GM23338 (cell line): ENCODE data around the gene RNF26. TPM values are rescaled to one million over a fixed set of nuclear protein-coding genes. Genes with fewer than 3 reads are reported as not detected.

Experiments used
- ATAC-seq: fragments of 200-7000 bp; cut with Tn5 transposase; 3 replicates; pipeline ENCODE4 v1.9.1; 2020
- DNase-seq: peaks from one replicate; pipeline ENCODE4 v3.0.0-alpha.2; 2015; ENCODE audit warnings: low spot score
- H2AFZ ChIP-seq: fragments of 200-600 bp; sonication (generic); 2 replicates; pipeline ENCODE4 v1.8.0; 2016; ENCODE audit warnings: antibody characterized with exemption, mild to moderate bottlenecking, moderate library complexity
- H3F3A ChIP-seq: fragments of 200-600 bp; sonication (generic); replicated peaks from 2 replicates; pipeline ENCODE4 v1.8.0; 2017; ENCODE audit warnings: antibody characterized with exemption, mixed run types, low read depth
- H3K27ac ChIP-seq: fragments of 200-600 bp; sonication (generic); 2 replicates; pipeline ENCODE4 v1.6.1; 2016; ENCODE audit warnings: low read depth
- H3K27me3 ChIP-seq: fragments of 200-600 bp; sonication (generic); 2 replicates; pipeline ENCODE4 v1.8.0; 2016; ENCODE audit warnings: mild to moderate bottlenecking, mixed run types, moderate library complexity; ENCODE audit not compliant: insufficient read depth
- H3K36me3 ChIP-seq: fragments of 200-600 bp; sonication (generic); 2 replicates; pipeline ENCODE4 v1.8.0; 2016; ENCODE audit warnings: mild to moderate bottlenecking; ENCODE audit not compliant: insufficient read depth
- H3K4me1 ChIP-seq: fragments of 200-600 bp; sonication (generic); 2 replicates; pipeline ENCODE4 v1.8.0; 2016; ENCODE audit warnings: mild to moderate bottlenecking, moderate library complexity; ENCODE audit not compliant: insufficient read depth
- H3K4me2 ChIP-seq: fragments of 200-600 bp; sonication (generic); 2 replicates; pipeline ENCODE4 v1.7.1; 2017; ENCODE audit warnings: mixed run types
- H3K4me3 ChIP-seq: fragments of 200-600 bp; sonication (generic); 2 replicates; pipeline ENCODE4 v1.6.1; 2016; ENCODE audit warnings: mixed run types
- H3K79me2 ChIP-seq: fragments of 200-600 bp; sonication (generic); replicated peaks from 2 replicates; pipeline ENCODE4 v1.8.0; 2017; ENCODE audit warnings: mild to moderate bottlenecking; ENCODE audit not compliant: insufficient read depth
- H3K9me2 ChIP-seq: fragments of 200-600 bp; sonication (generic); 2 replicates; pipeline ENCODE4 v1.8.0; 2017; ENCODE audit not compliant: insufficient read depth
- H4K20me1 ChIP-seq: fragments of 200-600 bp; sonication (generic); replicated peaks from 2 replicates; pipeline ENCODE4 v1.8.0; 2017; ENCODE audit warnings: mild to moderate bottlenecking; ENCODE audit not compliant: insufficient read depth
- H3K27ac Mint-ChIP-seq: 2 replicates; pipeline ENCODE4 v1.8.0; 2020; ENCODE audit warnings: inconsistent platforms, mild to moderate bottlenecking, moderate library complexity, mixed read lengths
- H3K27me3 Mint-ChIP-seq: 3 replicates; pipeline ENCODE4 v1.8.0; 2022; ENCODE audit warnings: low read depth, mild to moderate bottlenecking, moderate library complexity, mixed read lengths, inconsistent platforms; ENCODE audit not compliant: insufficient read depth, poor library complexity
- H3K36me3 Mint-ChIP-seq: 3 replicates; pipeline ENCODE4 v1.8.0; 2021; ENCODE audit warnings: low read depth, mild to moderate bottlenecking, inconsistent platforms, moderate library complexity, mixed read lengths
- H3K4me1 Mint-ChIP-seq: 3 replicates; pipeline ENCODE4 v1.8.0; 2020; ENCODE audit warnings: mild to moderate bottlenecking, inconsistent platforms, mixed read lengths
- H3K4me3 Mint-ChIP-seq: 3 replicates; pipeline ENCODE4 v1.8.0; 2021; ENCODE audit warnings: moderate library complexity, mild to moderate bottlenecking, inconsistent platforms, mixed read lengths
- H3K9me3 Mint-ChIP-seq: 3 replicates; pipeline ENCODE4 v1.8.0; 2020; ENCODE audit warnings: moderate library complexity, mild to moderate bottlenecking, inconsistent platforms, mixed read lengths
- CREB1 ChIP-seq: fragments of 250-450 bp; sonication (Bioruptor Pico); IDR thresholded peaks from 2 replicates; pipeline ENCODE4 v1.5.0; 2020; ENCODE audit warnings: low read depth, mild to moderate bottlenecking, moderate library complexity
- EZH2 ChIP-seq: fragments of 200-600 bp; sonication (generic); IDR thresholded peaks from one replicate; pipeline ENCODE4 v1.8.0; 2017; ENCODE audit warnings: antibody characterized with exemption, mild to moderate bottlenecking, low read depth; ENCODE audit not compliant: unreplicated experiment
- STAT1 ChIP-seq: IDR thresholded peaks from one replicate; pipeline ENCODE4 v1.6.1; 2016; ENCODE audit warnings: antibody characterized with exemption; ENCODE audit not compliant: unreplicated experiment
- polyA plus RNA-seq: library from polyadenylated mRNA; unstranded; fragments of >200 nt; fragmentation: Nextera tagmentation; extraction: Ambion mirVana; gene quantifications from 2 replicates; pipeline ENCODE4 v1.2.1, GENCODE V29; 2016
- total RNA-seq: library from RNA; depleted of rRNA; stranded (reverse); fragments of >200 nt; shearing (Covaris generic); gene quantifications from 2 replicates; pipeline ENCODE4 v1.2.3, GENCODE V29; 2014
- TF ChIP-seq, protein P1 (sequence below): fragments of 250-450 bp; sonication (Bioruptor Pico); IDR thresholded peaks from 2 replicates; pipeline ENCODE4 v1.5.0; 2020; ENCODE audit warnings: mild to moderate bottlenecking, moderate library complexity
- TF ChIP-seq, protein P2 (sequence below): IDR thresholded peaks from one replicate; pipeline ENCODE4 v1.6.1; 2018; ENCODE audit warnings: antibody characterized with exemption; ENCODE audit not compliant: unreplicated experiment

The RNF26 gene
- total and polyA plus RNA-seq, 2 experiments from 2014 or later = 31.8 to 58.3 TPM

DNA sequence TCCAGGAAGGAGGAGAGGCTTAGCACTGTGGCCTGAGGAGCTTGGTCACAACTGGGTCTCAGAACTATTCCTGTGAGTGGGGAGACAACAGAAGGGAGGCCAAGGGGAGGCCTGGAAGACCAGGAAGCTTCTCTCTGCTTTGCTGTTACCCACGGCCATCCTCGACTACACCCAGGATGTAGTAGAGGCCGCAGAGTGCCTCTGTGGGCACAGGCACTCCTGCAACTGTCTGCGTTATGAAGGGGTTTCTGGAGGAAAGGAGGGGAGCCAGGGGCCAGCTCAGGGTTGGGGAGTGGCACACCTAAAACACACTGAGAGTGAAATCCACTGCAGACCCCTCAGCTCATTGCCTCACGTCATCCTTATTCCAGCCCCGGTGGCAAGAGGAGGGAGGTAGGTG lies 16.0 kb downstream of the RNF26 start (continued):
- TF ChIP-seq, protein P1, sequence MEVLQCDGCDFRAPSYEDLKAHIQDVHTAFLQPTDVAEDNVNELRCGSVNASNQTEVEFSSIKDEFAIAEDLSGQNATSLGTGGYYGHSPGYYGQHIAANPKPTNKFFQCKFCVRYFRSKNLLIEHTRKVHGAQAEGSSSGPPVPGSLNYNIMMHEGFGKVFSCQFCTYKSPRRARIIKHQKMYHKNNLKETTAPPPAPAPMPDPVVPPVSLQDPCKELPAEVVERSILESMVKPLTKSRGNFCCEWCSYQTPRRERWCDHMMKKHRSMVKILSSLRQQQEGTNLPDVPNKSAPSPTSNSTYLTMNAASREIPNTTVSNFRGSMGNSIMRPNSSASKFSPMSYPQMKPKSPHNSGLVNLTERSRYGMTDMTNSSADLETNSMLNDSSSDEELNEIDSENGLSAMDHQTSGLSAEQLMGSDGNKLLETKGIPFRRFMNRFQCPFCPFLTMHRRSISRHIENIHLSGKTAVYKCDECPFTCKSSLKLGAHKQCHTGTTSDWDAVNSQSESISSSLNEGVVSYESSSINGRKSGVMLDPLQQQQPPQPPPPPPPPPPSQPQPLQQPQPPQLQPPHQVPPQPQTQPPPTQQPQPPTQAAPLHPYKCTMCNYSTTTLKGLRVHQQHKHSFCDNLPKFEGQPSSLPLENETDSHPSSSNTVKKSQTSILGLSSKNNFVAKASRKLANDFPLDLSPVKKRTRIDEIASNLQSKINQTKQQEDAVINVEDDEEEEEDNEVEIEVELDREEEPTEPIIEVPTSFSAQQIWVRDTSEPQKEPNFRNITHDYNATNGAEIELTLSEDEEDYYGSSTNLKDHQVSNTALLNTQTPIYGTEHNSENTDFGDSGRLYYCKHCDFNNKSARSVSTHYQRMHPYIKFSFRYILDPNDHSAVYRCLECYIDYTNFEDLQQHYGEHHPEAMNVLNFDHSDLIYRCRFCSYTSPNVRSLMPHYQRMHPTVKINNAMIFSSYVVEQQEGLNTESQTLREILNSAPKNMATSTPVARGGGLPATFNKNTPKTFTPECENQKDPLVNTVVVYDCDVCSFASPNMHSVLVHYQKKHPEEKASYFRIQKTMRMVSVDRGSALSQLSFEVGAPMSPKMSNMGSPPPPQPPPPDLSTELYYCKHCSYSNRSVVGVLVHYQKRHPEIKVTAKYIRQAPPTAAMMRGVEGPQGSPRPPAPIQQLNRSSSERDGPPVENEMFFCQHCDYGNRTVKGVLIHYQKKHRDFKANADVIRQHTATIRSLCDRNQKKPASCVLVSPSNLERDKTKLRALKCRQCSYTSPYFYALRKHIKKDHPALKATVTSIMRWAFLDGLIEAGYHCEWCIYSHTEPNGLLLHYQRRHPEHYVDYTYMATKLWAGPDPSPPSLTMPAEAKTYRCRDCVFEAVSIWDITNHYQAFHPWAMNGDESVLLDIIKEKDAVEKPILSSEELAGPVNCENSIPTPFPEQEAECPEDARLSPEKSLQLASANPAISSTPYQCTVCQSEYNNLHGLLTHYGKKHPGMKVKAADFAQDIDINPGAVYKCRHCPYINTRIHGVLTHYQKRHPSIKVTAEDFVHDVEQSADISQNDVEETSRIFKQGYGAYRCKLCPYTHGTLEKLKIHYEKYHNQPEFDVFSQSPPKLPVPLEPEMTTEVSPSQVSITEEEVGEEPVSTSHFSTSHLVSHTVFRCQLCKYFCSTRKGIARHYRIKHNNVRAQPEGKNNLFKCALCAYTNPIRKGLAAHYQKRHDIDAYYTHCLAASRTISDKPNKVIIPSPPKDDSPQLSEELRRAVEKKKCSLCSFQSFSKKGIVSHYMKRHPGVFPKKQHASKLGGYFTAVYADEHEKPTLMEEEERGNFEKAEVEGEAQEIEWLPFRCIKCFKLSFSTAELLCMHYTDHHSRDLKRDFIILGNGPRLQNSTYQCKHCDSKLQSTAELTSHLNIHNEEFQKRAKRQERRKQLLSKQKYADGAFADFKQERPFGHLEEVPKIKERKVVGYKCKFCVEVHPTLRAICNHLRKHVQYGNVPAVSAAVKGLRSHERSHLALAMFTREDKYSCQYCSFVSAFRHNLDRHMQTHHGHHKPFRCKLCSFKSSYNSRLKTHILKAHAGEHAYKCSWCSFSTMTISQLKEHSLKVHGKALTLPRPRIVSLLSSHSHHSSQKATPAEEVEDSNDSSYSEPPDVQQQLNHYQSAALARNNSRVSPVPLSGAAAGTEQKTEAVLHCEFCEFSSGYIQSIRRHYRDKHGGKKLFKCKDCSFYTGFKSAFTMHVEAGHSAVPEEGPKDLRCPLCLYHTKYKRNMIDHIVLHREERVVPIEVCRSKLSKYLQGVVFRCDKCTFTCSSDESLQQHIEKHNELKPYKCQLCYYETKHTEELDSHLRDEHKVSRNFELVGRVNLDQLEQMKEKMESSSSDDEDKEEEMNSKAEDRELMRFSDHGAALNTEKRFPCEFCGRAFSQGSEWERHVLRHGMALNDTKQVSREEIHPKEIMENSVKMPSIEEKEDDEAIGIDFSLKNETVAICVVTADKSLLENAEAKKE (CRISPR knock-in tag) = no peak
- TF ChIP-seq EZH2 = no peak

DNA sequence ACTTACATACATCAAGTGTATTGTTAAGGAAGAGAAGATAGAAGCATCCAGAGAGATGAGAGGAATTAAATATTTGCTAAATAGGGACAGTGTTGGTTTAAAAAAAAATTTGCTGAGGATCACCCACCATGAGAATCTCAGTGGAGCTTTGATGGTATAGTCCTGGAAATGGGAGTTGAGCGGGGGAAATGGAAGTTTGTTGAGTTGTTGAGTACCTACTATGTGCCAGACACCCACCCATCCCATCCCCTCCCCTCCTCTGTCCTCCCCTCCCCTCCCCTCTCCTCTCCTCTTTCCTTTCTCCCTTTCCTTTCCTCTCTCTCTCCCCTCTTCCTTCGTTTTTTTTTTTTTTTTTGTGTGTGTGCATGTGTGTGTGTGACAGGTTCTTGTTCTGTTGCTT lies 16.9 kb downstream of the RNF26 start:
- Histone ChIP-seq H2AFZ (no peak overlapping the region), H3K36me3 (no peaks in the 10 kb centered on the region), H3K4me3 (no peak overlapping the region), H3K4me2 (no peak overlapping the region), H3K27me3 (peaks cover 18% of the 10 kb centered on the region), H3K79me2 (no peaks in the 10 kb centered on the region), H3K4me1 (peaks cover 10% of the 10 kb centered on the region; the same call in 1 of the 2 replicates), H3F3A (no peaks in the 10 kb centered on the region), H3K27ac (no peak overlapping the region), H4K20me1 (no peaks in the 10 kb centered on the region), H3K9me2 (no peaks in the 10 kb centered on the region)
- Mint-ChIP-seq H3K27ac (no peak overlapping the region), H3K27me3 (peaks cover 15% of the 10 kb centered on the region), H3K9me3 (no peaks in the 10 kb centered on the region; the same call in 2 of the 3 replicates), H3K4me3 (no peak overlapping the region), H3K36me3 (no peaks in the 10 kb centered on the region; the same call in 2 of the 3 replicates), H3K4me1 (peaks cover 18% of the 10 kb centered on the region)
- DNase-seq (no peak), ATAC-seq (no peak)
- TF ChIP-seq CREB1 (CRISPR knock-in tag) (no peak), STAT1 (no peak)
- TF ChIP-seq, protein P2, sequence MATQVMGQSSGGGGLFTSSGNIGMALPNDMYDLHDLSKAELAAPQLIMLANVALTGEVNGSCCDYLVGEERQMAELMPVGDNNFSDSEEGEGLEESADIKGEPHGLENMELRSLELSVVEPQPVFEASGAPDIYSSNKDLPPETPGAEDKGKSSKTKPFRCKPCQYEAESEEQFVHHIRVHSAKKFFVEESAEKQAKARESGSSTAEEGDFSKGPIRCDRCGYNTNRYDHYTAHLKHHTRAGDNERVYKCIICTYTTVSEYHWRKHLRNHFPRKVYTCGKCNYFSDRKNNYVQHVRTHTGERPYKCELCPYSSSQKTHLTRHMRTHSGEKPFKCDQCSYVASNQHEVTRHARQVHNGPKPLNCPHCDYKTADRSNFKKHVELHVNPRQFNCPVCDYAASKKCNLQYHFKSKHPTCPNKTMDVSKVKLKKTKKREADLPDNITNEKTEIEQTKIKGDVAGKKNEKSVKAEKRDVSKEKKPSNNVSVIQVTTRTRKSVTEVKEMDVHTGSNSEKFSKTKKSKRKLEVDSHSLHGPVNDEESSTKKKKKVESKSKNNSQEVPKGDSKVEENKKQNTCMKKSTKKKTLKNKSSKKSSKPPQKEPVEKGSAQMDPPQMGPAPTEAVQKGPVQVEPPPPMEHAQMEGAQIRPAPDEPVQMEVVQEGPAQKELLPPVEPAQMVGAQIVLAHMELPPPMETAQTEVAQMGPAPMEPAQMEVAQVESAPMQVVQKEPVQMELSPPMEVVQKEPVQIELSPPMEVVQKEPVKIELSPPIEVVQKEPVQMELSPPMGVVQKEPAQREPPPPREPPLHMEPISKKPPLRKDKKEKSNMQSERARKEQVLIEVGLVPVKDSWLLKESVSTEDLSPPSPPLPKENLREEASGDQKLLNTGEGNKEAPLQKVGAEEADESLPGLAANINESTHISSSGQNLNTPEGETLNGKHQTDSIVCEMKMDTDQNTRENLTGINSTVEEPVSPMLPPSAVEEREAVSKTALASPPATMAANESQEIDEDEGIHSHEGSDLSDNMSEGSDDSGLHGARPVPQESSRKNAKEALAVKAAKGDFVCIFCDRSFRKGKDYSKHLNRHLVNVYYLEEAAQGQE = no peak
